ENCODE measurements around the gene ATP2B3. TPM values are rescaled to one million over a fixed set of nuclear protein-coding genes. Genes with fewer than 3 reads are reported as not detected.

ATP2B3 gene
- total RNA-seq, 1 donor from 2014 or later = not detected

GRCh38 chrX:153525451-153525850, 8.0 kb downstream of the ATP2B3 start:
- Histone ChIP-seq H3K27ac (replicated peaks) (no peak overlapping the region), H3K4me1 (no peaks in the 10 kb centered on the region), H3K27me3 (ENCODE audit: low read depth) (peaks cover 58% of the 10 kb centered on the region), H3K4me3 (no peak overlapping the region), H3K9me3 (replicated peaks) (no peaks in the 10 kb centered on the region), H3K36me3 (no peaks in the 10 kb centered on the region)
- no peak for DNase-seq
- TF ChIP-seq CTCF (IDR thresholded peaks at IDR 0.05; ENCODE audit: borderline replicate concordance) = no peak
- intact Hi-C loops (cut with micrococcal nuclease) = no loop called here

GRCh38 chrX:153526042-153526441, 8.6 kb downstream of the ATP2B3 start:
- no peak overlapping the region for H3K4me3 ChIP-seq
- DNase-seq = no peak
- no peak overlapping the region for H3K27ac ChIP-seq (replicated peaks)
- H3K36me3 ChIP-seq = no peaks in the 10 kb centered on the region
- no peak for TF ChIP-seq CTCF (IDR thresholded peaks at IDR 0.05; ENCODE audit: borderline replicate concordance)
- H3K27me3 ChIP-seq (ENCODE audit: low read depth) = peaks cover 52% of the 10 kb centered on the region
- no peaks in the 10 kb centered on the region for H3K9me3 ChIP-seq (replicated peaks)
- intact Hi-C loops (cut with micrococcal nuclease) = no loop called here
- no peaks in the 10 kb centered on the region for H3K4me1 ChIP-seq

- TF ChIP-seq CTCF (IDR thresholded peaks at IDR 0.05; ENCODE audit: borderline replicate concordance) = no peak
- H3K4me1 ChIP-seq = no peaks in the 10 kb centered on the region
- peaks cover 44% of the 10 kb centered on the region for H3K27me3 ChIP-seq (ENCODE audit: low read depth)
- no peak for DNase-seq
- no peak overlapping the region for H3K27ac ChIP-seq (replicated peaks)
- no peak overlapping the region for H3K4me3 ChIP-seq
- intact Hi-C loops (cut with micrococcal nuclease) = no loop called here
- H3K36me3 ChIP-seq = no peaks in the 10 kb centered on the region
- H3K9me3 ChIP-seq (replicated peaks) = no peaks in the 10 kb centered on the region
These were observed 9.4 kb downstream of the ATP2B3 start for GRCh38 chrX:153526801-153527200.

- H3K27me3 ChIP-seq (ENCODE audit: low read depth) = peaks cover 40% of the 10 kb centered on the region
- H3K27ac ChIP-seq (replicated peaks) = no peak overlapping the region
- no peaks in the 10 kb centered on the region for H3K36me3 ChIP-seq
- no peak for DNase-seq
- no peaks in the 10 kb centered on the region for H3K9me3 ChIP-seq (replicated peaks)
- H3K4me3 ChIP-seq = no peak overlapping the region
- intact Hi-C loops (cut with micrococcal nuclease) = no loop called here
- H3K4me1 ChIP-seq = no peaks in the 10 kb centered on the region
- TF ChIP-seq CTCF (IDR thresholded peaks at IDR 0.05; ENCODE audit: borderline replicate concordance) = no peak
These were observed 9.8 kb downstream of the ATP2B3 start for GRCh38 chrX:153527208-153527607.

- intact Hi-C loops (cut with micrococcal nuclease) = no loop called here
- no peak overlapping the region for H3K4me3 ChIP-seq
- H3K36me3 ChIP-seq = no peaks in the 10 kb centered on the region
- H3K9me3 ChIP-seq (replicated peaks) = no peaks in the 10 kb centered on the region
- H3K27ac ChIP-seq (replicated peaks) = no peak overlapping the region
- no peak for DNase-seq
- TF ChIP-seq CTCF (IDR thresholded peaks at IDR 0.05; ENCODE audit: borderline replicate concordance) = no peak
- no peaks in the 10 kb centered on the region for H3K4me1 ChIP-seq
- peaks cover 23% of the 10 kb centered on the region for H3K27me3 ChIP-seq (ENCODE audit: low read depth)
These were observed 13.1 kb downstream of the ATP2B3 start for GRCh38 chrX:153530411-153531129.
